NT2/D1 (cell line): ENCODE measurements around the gene ERCC1.

Experiments used
- DNase-seq: peaks from one replicate; pipeline ENCODE4 v3.0.0-alpha.2; 2011; ENCODE audit warnings: low read depth, low spot score
- H3K27me3 ChIP-seq: 2 replicates; pipeline ENCODE4 v1.6.0; 2011; ENCODE audit warnings: mild to moderate bottlenecking; ENCODE audit not compliant: insufficient read length, insufficient read depth
- H3K36me3 ChIP-seq: 2 replicates; pipeline ENCODE4 v1.6.1; 2011; ENCODE audit warnings: mild to moderate bottlenecking, low read length, mixed read lengths; ENCODE audit not compliant: insufficient read depth, insufficient read length
- H3K4me1 ChIP-seq: 2 replicates; pipeline ENCODE4 v1.5.1; 2011; ENCODE audit not compliant: insufficient read depth, insufficient read length
- H3K4me3 ChIP-seq: 2 replicates; pipeline ENCODE4 v1.5.1; 2011; ENCODE audit warnings: low read depth; ENCODE audit not compliant: insufficient read length
- H3K9ac ChIP-seq: 2 replicates; pipeline ENCODE4 v1.6.0; 2011; ENCODE audit warnings: low read depth; ENCODE audit not compliant: insufficient read length
- H3K9me3 ChIP-seq: 2 replicates; pipeline ENCODE4 v1.5.1; 2011; ENCODE audit warnings: mild to moderate bottlenecking, low read length; ENCODE audit not compliant: insufficient read depth
- SUZ12 ChIP-seq: IDR thresholded peaks from 2 replicates; pipeline ENCODE4 v1.6.1; 2011; ENCODE audit not compliant: insufficient read length, insufficient read depth; ENCODE audit errors: extremely low read depth
- YY1 ChIP-seq: IDR thresholded peaks from 2 replicates; pipeline ENCODE4 v1.6.1; 2011; ENCODE audit not compliant: insufficient read length, insufficient read depth
- ZNF274 ChIP-seq: IDR thresholded peaks from 2 replicates; pipeline ENCODE4 v1.6.1; 2011; ENCODE audit warnings: mild to moderate bottlenecking, low read depth, low read length

Gene ERCC1

DNA sequence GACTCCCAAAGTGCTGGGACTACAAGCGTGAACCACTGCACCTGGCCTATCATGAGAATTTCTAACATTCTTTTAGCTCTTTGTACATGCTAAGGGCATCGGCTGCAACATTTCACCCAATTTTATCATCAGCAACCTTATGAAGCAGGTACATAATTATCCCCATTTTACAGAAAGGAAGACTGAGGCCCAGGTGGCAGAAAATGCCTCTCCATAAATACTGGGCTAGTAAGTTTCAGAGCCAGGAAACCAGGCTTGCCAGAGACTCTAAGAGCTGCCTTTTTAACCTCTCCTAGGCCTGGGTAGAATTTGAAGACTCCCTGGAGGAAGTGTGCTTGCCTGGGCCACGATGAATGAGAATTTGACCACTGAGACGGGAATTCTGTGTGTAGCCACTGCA, 55.6 kb downstream of the ERCC1 start:
- Histone ChIP-seq H3K9ac (no peak overlapping the region), H3K27me3 (no peaks in the 10 kb centered on the region), H3K4me1 (no peaks in the 10 kb centered on the region), H3K36me3 (peaks cover 41% of the 10 kb centered on the region), H3K9me3 (no peaks in the 10 kb centered on the region), H3K4me3 (no peak overlapping the region)
- TF ChIP-seq YY1 (no peak), ZNF274 (no peak), SUZ12 (no peak)
- DNase-seq = no peak

DNA sequence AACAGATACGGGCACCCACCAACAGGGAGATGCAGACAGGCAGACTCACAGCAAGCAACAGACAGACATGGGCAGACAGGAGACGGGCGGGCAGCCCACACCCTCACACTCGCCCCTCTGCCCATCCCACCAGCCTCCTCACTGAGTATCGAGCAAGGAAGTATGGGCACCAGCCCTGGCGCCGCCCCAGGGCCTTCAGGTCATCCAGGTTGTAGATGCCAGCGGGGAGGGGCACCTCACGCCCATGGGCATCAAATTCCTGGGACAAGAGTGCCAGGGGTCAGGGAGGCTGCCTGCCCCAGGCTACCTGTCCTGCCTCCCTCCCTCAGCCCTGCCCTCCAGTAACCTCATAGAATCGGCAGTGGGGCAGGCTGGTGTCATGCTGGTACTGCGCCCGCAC, 59.0 kb downstream of the ERCC1 start:
- H3K9ac ChIP-seq = no peak overlapping the region
- no peaks in the 10 kb centered on the region for H3K4me1 ChIP-seq
- no peaks in the 10 kb centered on the region for H3K27me3 ChIP-seq
- no peaks in the 10 kb centered on the region for H3K9me3 ChIP-seq
- no peak for DNase-seq
- TF ChIP-seq YY1 = no peak
- TF ChIP-seq SUZ12 = no peak
- no peak for TF ChIP-seq ZNF274
- no peak overlapping the region for H3K4me3 ChIP-seq
- peaks cover 62% of the 10 kb centered on the region for H3K36me3 ChIP-seq

DNA sequence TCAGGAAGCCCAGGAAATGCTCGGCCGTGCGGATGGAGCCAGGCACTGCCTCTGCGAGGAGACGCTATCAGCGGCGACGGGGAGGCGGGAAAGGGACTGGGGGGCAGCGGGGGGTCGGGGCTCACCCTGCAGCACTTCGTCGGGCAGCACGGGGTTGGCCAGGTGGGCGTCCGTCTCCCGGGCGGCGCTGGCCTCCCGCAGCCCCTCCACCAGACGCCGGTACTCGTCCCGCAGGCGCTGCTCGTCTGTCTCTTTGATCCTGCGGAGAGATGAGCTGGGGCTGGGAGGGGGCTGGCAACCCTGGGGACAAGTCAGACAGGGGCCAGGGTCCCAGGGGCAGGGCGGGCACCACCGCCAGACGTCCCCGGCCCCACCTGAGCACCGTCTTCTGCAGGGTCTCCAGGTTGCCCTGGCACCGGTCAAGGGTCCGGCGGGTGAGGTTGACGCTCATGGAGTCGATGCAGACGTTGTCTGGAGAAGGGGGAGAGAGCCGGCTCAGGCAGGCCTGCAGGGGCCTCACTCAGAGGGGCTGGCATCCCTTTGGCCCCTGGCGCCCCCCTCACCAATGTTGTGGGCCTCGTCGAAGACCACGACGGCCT, 59.8 kb downstream of the ERCC1 start:
- no peak for DNase-seq
- peaks cover 65% of the 10 kb centered on the region for H3K36me3 ChIP-seq
- no peak for TF ChIP-seq SUZ12
- no peak for TF ChIP-seq YY1
- no peak for TF ChIP-seq ZNF274

DNA sequence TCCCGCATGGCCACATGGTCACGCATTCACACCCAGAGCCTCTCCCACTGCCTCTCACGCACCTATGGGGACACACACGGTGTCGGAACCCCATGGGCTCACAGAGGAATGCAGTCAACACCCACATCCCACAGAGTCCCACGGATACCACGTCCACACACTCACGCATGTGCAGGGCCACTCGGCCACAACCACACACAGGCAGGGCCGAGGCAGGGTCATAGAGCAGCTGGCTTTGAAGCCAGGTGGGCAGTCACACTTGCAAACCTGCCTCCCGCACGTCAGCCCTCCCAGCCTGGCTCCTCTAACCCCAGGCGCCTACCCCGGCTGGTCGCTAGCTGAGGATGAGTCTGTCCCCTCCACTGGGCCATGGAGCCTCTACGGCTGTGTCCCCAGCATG, 61.4 kb downstream of the ERCC1 start:
- Histone ChIP-seq H3K36me3 (peaks cover 66% of the 10 kb centered on the region), H3K4me1 (peaks cover 2% of the 10 kb centered on the region), H3K4me3 (no peak overlapping the region), H3K27me3 (no peaks in the 10 kb centered on the region), H3K9me3 (no peaks in the 10 kb centered on the region), H3K9ac (no peak overlapping the region)
- no peak for TF ChIP-seq YY1
- TF ChIP-seq ZNF274 = no peak
- no peak for TF ChIP-seq SUZ12
- no peak for DNase-seq

More for the DNA sequence above, 59.8 kb downstream of the ERCC1 start:
- Histone ChIP-seq H3K4me1 (peaks cover 2% of the 10 kb centered on the region), H3K27me3 (no peaks in the 10 kb centered on the region), H3K9me3 (no peaks in the 10 kb centered on the region), H3K9ac (no peak overlapping the region), H3K4me3 (no peak overlapping the region)

DNA sequence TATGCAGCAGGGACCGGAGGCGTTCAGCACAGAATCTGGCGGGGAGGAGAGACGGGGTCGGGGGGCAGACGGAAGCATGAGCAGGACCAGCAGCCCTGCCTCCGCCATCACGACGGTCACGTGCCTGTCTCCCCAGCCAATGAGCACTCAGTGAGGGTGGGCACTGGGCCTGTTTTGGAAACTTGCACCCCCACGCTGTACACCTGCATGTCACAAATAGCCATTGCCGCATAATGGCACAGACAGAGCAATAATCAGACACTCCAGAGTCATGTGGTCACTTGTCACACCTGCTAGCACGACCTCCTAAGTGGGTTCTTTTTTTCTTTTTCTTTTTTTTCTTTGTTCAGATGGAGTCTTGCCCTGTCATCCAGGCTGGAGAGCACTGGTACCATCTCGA, 62.1 kb downstream of the ERCC1 start:
- TF ChIP-seq ZNF274 = no peak
- no peak for TF ChIP-seq YY1
- TF ChIP-seq SUZ12 = no peak
- H3K4me3 ChIP-seq = no peak overlapping the region
- peaks cover 72% of the 10 kb centered on the region for H3K36me3 ChIP-seq
- H3K27me3 ChIP-seq = no peaks in the 10 kb centered on the region
- DNase-seq = no peak
- no peaks in the 10 kb centered on the region for H3K9me3 ChIP-seq
- H3K4me1 ChIP-seq = peaks cover 2% of the 10 kb centered on the region
- H3K9ac ChIP-seq = no peak overlapping the region

DNA sequence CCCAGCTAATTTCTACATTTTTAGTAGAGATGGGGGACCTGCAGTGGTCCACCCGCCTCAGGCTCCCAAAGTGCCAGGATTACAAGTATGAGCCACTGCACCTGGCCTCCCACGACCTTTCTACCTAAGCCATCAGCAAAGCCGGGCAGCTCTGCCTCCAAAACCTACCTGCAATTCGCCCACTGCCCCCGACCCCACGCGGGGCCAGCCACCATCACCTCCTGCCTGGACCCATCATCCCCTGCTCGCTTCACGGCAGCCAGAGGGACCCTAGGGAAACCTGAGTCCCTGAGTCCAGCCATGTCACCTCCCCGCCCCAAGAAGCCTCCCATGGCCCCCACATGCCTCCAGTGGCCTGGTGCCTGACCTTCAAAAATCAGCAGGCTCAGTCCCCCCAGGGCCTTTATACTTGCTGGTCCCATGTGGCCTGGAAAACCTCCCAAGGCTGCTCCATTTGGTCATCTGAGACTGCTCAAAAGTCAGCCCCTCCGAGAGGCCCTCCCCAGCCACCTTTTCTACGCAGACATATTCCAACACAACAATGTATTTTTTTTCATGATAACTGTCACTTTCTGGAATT, 65.4 kb downstream of the ERCC1 start:
- Histone ChIP-seq H3K4me1 (peaks cover 2% of the 10 kb centered on the region), H3K27me3 (no peaks in the 10 kb centered on the region), H3K4me3 (no peak overlapping the region), H3K9me3 (no peaks in the 10 kb centered on the region), H3K9ac (no peak overlapping the region), H3K36me3 (peaks cover 81% of the 10 kb centered on the region)
- no peak for TF ChIP-seq ZNF274
- TF ChIP-seq YY1 = no peak
- no peak for TF ChIP-seq SUZ12
- no peak for DNase-seq

DNA sequence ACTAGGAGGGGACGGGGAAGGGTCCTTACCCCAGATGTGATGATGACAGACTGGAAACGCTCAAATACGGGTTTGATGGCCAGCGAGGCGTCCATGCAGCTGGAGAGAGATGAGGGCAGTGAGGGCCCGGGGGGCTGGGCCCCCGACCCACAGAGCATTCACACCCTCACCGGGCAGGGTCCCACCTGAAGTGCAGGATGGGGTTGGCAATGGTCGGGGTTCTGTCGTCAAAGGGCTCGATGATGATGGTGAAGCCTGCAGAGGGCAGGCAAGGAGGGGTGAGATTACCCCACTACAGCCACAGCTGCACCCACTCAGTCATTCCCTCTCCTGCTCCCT, 66.3 kb downstream of the ERCC1 start:
- no peak for DNase-seq
- Histone ChIP-seq H3K36me3 (peaks cover 81% of the 10 kb centered on the region), H3K4me3 (no peak overlapping the region), H3K4me1 (peaks cover 2% of the 10 kb centered on the region), H3K27me3 (no peaks in the 10 kb centered on the region), H3K9ac (no peak overlapping the region), H3K9me3 (no peaks in the 10 kb centered on the region)
- no peak for TF ChIP-seq YY1
- TF ChIP-seq ZNF274 = no peak
- no peak for TF ChIP-seq SUZ12
